Panc1 (cell line): ENCODE data around the gene NT5M.
A peak's percentile ranks its signal among the peaks of the same experiment; 100 is the strongest.

Source experiments
- POLR2AphosphoS5 ChIP-seq: IDR thresholded peaks from 2 replicates; pipeline ENCODE4 v1.6.1; 2012; ENCODE audit warnings: mild to moderate bottlenecking, low read depth, low read length, moderate library complexity
- TCF7L2 ChIP-seq: IDR thresholded peaks from 2 replicates; pipeline ENCODE4 v1.6.1; 2011; ENCODE audit warnings: mild to moderate bottlenecking, low read depth, low read length, inconsistent platforms
- TF ChIP-seq, protein P1 (sequence below): fragments of 450-650 bp; IDR thresholded peaks from 2 replicates; pipeline ENCODE4 v1.5.1; 2017; ENCODE audit warnings: mild to moderate bottlenecking

DNA sequence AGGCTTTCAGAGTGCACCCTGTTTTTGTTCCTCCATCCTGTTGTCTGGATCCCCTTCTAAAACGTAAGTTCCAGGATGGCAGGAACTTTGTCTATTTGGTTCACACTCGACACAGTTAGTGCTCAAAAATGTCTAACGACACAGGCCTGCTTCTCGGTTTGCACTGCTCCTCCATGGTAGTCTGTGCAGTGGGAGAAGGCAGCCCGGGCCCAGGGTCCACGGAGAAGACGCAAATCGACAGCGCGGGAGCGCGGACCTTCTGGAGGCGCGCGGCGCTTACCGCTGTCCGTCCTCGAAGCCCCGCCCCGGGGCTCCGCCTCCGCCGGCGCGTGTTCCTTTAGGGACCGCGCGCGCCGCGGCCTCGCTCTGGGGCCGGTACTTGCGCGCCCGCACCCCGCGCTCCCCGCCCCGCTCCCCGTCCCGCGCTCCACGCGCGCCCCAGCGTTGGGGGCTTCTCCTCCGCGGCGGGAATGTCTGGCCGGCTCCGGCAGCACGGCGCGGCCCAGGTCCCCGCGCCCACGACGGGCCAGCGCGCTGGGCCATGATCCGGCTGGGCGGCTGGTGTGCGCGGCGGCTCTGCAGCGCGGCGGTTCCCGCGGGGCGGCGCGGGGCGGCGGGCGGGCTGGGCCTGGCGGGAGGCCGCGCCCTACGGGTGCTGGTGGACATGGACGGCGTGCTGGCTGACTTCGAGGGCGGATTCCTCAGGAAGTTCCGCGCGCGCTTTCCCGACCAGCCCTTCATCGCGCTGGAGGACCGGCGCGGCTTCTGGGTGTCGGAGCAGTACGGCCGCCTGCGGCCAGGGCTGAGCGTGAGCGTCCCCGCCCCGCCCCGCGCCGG is at the start of gene NT5M:
- no peak for TF ChIP-seq TCF7L2
- TF ChIP-seq, protein P1, sequence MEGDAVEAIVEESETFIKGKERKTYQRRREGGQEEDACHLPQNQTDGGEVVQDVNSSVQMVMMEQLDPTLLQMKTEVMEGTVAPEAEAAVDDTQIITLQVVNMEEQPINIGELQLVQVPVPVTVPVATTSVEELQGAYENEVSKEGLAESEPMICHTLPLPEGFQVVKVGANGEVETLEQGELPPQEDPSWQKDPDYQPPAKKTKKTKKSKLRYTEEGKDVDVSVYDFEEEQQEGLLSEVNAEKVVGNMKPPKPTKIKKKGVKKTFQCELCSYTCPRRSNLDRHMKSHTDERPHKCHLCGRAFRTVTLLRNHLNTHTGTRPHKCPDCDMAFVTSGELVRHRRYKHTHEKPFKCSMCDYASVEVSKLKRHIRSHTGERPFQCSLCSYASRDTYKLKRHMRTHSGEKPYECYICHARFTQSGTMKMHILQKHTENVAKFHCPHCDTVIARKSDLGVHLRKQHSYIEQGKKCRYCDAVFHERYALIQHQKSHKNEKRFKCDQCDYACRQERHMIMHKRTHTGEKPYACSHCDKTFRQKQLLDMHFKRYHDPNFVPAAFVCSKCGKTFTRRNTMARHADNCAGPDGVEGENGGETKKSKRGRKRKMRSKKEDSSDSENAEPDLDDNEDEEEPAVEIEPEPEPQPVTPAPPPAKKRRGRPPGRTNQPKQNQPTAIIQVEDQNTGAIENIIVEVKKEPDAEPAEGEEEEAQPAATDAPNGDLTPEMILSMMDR = no peak
- TF ChIP-seq POLR2AphosphoS5 = peak; percentile 58
